ENCODE results near the gene GCLC.

DNA sequence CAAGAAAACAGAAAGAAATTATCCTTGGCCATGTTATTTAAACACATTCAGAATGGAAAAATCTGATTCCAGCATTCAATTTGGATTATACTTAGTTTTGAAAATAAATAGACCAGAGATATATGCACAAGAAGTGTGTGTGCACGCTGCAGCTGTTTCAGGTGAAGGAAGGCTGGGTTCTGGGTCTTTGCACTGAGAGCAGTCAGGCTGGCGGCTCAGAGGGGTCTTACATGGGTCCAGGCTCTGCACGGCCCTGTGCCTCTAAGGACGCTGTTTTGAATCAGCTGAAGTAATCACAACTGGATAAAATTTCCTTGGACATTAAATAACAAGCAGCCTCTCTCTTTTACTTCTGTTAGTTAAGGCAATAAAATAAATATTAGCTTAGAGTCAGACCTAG lies 31.8 kb downstream of the GCLC start:
- TF ChIP-seq CTCF (IDR thresholded peaks at IDR 0.05; ENCODE audit: poor library complexity, severe bottlenecking) (no peak), SMC3 (conservative IDR thresholded peaks at IDR 0.05; ENCODE audit: poor library complexity) (no peak), POLR2AphosphoS5 (IDR thresholded peaks at IDR 0.05) (no peak), EZH2 (IDR thresholded peaks at IDR 0.05; ENCODE audit: borderline replicate concordance, insufficient read depth, low read length, poor library complexity, severe bottlenecking) (no peak)
- TF ChIP-seq, protein P1, sequence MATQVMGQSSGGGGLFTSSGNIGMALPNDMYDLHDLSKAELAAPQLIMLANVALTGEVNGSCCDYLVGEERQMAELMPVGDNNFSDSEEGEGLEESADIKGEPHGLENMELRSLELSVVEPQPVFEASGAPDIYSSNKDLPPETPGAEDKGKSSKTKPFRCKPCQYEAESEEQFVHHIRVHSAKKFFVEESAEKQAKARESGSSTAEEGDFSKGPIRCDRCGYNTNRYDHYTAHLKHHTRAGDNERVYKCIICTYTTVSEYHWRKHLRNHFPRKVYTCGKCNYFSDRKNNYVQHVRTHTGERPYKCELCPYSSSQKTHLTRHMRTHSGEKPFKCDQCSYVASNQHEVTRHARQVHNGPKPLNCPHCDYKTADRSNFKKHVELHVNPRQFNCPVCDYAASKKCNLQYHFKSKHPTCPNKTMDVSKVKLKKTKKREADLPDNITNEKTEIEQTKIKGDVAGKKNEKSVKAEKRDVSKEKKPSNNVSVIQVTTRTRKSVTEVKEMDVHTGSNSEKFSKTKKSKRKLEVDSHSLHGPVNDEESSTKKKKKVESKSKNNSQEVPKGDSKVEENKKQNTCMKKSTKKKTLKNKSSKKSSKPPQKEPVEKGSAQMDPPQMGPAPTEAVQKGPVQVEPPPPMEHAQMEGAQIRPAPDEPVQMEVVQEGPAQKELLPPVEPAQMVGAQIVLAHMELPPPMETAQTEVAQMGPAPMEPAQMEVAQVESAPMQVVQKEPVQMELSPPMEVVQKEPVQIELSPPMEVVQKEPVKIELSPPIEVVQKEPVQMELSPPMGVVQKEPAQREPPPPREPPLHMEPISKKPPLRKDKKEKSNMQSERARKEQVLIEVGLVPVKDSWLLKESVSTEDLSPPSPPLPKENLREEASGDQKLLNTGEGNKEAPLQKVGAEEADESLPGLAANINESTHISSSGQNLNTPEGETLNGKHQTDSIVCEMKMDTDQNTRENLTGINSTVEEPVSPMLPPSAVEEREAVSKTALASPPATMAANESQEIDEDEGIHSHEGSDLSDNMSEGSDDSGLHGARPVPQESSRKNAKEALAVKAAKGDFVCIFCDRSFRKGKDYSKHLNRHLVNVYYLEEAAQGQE (IDR thresholded peaks at IDR 0.05; ENCODE audit: borderline replicate concordance) = no peak

Data from neural cell (in vitro differentiated cells).